ENCODE results near the gene LRRC47.

- TF ChIP-seq POLR2A (IDR thresholded peaks at IDR 0.05): no peak
- TF ChIP-seq CTCF (IDR thresholded peaks at IDR 0.05 in 4 of 5, conservative IDR thresholded peaks at IDR 0.05 in 1 of 5): no peak
Observed at GRCh38 chr1:3747903-3748302, 48.4 kb downstream of the LRRC47 start.

All from gastrocnemius medialis (tissue), 4 donors.